AG04449 (cell line): ENCODE results near the gene TMEM161A.

Experiments
- CTCF ChIA-PET: fragments of 350-600 bp; formaldehyde crosslinking; extraction: SDS; loops from one replicate; lab custom pipeline; 2021; ENCODE audit warnings: antibody characterized with exemption; lab: Yijun Ruan, JAX
- POLR2A ChIA-PET: fragments of 400-600, 350-600 bp; formaldehyde crosslinking; extraction: SDS; loops from one replicate; lab custom pipeline; 2020; ENCODE audit warnings: antibody characterized with exemption, inconsistent platforms; lab: Yijun Ruan, JAX
- DNase-seq: peaks from one replicate; pipeline ENCODE4 v3.0.0-alpha.2; 2010; ENCODE audit warnings: low read depth, low spot score
- H3K4me3 ChIP-seq: 2 replicates; pipeline ENCODE4 v1.5.1; 2011; ENCODE audit warnings: low read depth, mild to moderate bottlenecking, control low read depth, low read length
- TF ChIP-seq, protein P1 (sequence below): IDR thresholded peaks from one replicate; pipeline ENCODE4 v1.5.1; 2011; ENCODE audit warnings: mild to moderate bottlenecking, moderate library complexity, low read length, control low read depth, inconsistent platforms; ENCODE audit not compliant: insufficient read depth; ENCODE audit errors: missing control alignments

TMEM161A gene

DNA sequence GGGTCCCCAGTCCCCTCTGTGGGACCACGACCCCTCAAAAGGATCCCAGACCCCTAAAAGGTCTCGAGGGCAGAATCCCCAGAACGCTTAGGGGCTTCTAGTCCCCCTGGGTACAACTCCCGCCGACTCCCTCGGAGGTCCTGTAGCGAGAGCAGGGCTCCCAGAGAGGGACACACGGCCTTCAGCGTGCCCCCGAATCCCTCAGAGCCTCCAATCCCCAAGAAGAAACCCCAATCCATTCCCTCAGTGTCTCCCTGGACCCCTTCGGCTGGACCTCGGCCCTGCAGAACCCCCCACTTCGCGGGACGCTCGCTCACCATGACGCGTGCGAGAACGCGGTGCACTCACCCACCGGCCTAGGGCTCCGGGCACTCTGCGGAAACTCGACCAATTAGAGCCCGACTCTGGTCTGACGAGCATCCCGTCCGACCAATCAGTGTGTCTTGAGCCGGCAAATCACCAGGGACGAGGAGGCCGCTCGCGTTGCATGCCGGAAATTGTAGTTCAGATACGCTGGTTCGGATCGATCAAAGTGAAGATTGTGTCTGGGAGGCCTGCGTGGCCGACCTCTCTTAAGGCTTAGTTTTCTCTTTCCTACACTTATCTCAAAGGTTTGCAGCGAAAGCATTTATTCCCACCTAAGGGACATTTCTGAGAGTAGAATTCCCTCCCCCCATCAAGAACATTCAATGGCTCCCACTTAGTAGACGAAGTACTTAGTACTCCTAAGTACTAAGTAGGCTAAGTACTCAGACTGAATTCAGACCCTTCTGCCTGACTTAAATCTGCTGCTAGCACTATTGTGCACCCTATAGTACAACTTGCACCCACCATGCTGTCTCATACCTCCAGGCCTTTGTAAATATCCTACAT is at the start of gene TMEM161A:
TSS of gene TMEM161A (minus strand) at position 370 of the 873 bp plus-strand sequence. CDS start at position 320, 50 bp downstream.
- peak; percentile 96 for DNase-seq
- ChIA-PET CTCF (interaction anchor here (0.6 to 11.9 kb wide), 7 partner anchors 10 to 311 kb away, joined by 3 to 182 read pairs (median 18); no protein-coding TSS in a partner anchor), POLR2A (no interaction called here)
- H3K4me3 ChIP-seq = peak within 1 kb of the TSS; percentile 69
- TF ChIP-seq, protein P1, sequence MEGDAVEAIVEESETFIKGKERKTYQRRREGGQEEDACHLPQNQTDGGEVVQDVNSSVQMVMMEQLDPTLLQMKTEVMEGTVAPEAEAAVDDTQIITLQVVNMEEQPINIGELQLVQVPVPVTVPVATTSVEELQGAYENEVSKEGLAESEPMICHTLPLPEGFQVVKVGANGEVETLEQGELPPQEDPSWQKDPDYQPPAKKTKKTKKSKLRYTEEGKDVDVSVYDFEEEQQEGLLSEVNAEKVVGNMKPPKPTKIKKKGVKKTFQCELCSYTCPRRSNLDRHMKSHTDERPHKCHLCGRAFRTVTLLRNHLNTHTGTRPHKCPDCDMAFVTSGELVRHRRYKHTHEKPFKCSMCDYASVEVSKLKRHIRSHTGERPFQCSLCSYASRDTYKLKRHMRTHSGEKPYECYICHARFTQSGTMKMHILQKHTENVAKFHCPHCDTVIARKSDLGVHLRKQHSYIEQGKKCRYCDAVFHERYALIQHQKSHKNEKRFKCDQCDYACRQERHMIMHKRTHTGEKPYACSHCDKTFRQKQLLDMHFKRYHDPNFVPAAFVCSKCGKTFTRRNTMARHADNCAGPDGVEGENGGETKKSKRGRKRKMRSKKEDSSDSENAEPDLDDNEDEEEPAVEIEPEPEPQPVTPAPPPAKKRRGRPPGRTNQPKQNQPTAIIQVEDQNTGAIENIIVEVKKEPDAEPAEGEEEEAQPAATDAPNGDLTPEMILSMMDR = no peak

GRCh38 chr19:19186742-19187141 is 48.5 kb upstream of the TMEM161A start:
- H3K4me3 ChIP-seq = no peak overlapping the region
- DNase-seq = no peak
- CTCF ChIA-PET = interaction anchor here (1.1 to 6.1 kb wide), 3 partner anchors 10 to 129 kb away, joined by 3 to 51 read pairs (median 5); no protein-coding TSS in a partner anchor
- TF ChIP-seq, protein P1 = no peak
- POLR2A ChIA-PET = no interaction called here

DNA sequence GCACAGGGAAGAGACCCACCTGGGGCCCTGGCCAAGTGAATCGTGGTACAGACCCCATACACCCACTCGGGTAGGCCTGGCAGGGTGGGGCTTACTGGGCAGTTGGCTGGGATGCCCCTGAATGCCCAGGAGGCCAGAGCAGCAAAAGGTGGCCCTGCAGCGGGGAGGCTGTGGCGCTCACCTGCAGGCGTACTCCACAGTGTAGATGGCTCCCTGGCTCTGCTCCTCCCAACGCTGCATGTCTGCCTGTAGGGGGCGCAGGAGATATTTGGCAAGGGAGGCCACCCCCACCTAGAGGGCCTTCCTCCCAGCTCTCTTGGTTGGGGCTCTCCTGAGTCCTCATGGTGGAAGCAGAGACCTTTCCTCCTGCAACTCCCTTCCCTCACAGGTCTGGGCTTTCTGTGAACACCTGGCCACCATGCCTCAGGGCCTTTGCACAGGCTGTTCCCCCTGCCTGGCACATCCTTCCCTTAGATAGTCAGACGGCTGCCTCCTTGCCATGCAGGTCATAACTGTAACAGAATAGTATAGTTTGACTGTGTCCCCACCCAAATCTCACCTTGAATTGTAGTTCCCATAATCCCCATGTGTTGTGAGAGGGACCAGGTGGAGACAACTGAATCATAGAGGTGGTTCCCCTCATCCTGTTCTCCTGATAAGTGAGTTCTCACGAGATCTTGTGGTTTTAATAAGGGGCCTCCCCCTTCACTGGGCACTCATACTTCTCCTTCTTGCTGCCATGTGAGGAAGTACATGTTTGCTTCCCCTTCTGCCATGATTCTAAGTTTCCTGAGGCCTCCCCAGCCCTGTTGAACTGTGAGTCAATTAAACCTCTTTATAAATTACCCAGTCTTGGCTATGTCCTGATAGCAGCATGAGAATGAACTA is 47.8 kb upstream of the TMEM161A start:
- no peak for DNase-seq
- H3K4me3 ChIP-seq = no peak overlapping the region
- POLR2A ChIA-PET = no interaction called here
- CTCF ChIA-PET = interaction anchor here (1.8 to 6.1 kb wide), 3 partner anchors 9 to 16 kb away, joined by 4 to 51 read pairs (median 5); partner anchors contain the start of gene MEF2B
- TF ChIP-seq, protein P1 = peak; percentile 67

DNA sequence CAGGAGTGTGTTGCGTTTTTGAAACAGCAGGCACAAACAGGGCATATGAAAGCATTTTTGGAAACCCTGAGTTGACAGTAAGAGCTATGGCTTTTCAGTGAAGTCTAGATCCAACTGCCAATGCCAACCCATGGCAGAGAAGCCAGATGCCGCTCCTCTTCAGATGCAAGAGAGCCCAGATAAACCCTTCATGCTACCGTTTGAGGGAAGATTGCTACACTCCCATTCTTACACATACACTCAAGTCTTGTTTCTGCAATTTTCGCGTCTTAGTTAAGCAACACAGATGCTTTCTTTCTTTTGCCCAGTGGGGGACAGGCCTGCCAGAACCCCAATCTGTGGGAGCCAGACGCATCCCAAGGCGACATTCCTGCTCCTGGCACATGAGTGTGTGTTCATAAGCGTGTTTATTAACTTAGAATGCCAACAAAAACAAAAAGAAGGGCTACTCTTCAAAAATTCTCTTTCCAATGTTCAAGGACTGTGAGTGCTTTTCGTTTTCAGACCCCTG is 43.3 kb upstream of the TMEM161A start:
- CTCF ChIA-PET = interaction anchor here (1.3 kb wide), 1 partner anchor 35 kb away, joined by 5 read pairs; no protein-coding TSS in a partner anchor
- POLR2A ChIA-PET = no interaction called here
- H3K4me3 ChIP-seq = no peak overlapping the region
- TF ChIP-seq, protein P1 = no peak
- DNase-seq = no peak

- ChIA-PET POLR2A (no interaction called here), CTCF (interaction anchor here (1.3 kb wide), 1 partner anchor 34 kb away, joined by 5 read pairs; no protein-coding TSS in a partner anchor)
- TF ChIP-seq, protein P1 = no peak
- H3K4me3 ChIP-seq = no peak overlapping the region
- DNase-seq = no peak
Measured at GRCh38 chr19:19179548-19180441, 41.5 kb upstream of the TMEM161A start.
